CD14-positive monocyte (primary cell): ENCODE measurements around the gene CDK1. TPM values are rescaled to one million over a fixed set of nuclear protein-coding genes. Genes with fewer than 3 reads are reported as not detected.
A peak's percentile ranks its signal among the peaks of the same experiment; 100 is the strongest.

Source experiments
- DNase-seq, 3 donors: peaks; one replicate each; pipeline ENCODE4 v3.0.0-alpha.2; 2011 to 2022
- H2AFZ ChIP-seq: 2 replicates; pipeline ENCODE4 v1.6.0; 2012; ENCODE audit warnings: mild to moderate bottlenecking, low read depth, low read length, inconsistent platforms; ENCODE audit not compliant: insufficient read depth, poor library complexity, severe bottlenecking
- H3K27ac ChIP-seq, 2 donors: 1 replicate in 1 of 2; 2 replicates in 1 of 2; pipeline ENCODE4 v1.5.1; 2012 to 2013; ENCODE audit warnings: low read length in 2 of 2, control low read depth in 1 of 2, inconsistent platforms in 1 of 2, low read depth in 1 of 2, mild to moderate bottlenecking in 1 of 2
- H3K27me3 ChIP-seq, 2 donors: one replicate each; pipeline versions ENCODE4 v1.6.0 to v1.6.1; 2011 to 2013; ENCODE audit warnings: low read length in 2 of 2; ENCODE audit not compliant: control insufficient read depth in 2 of 2, insufficient read depth in 2 of 2
- H3K36me3 ChIP-seq, 2 donors: replicated peaks in 1 of 2; 1 replicate in 1 of 2; 2 replicates in 1 of 2; pipeline versions ENCODE4 v1.5.1 to v1.6.1; 2012 to 2013; ENCODE audit warnings: low read length in 2 of 2, control low read depth in 1 of 2, inconsistent platforms in 1 of 2, mild to moderate bottlenecking in 1 of 2; ENCODE audit not compliant: insufficient read depth in 2 of 2, control insufficient read depth in 1 of 2
- H3K4me1 ChIP-seq, 2 donors: 1 replicate in 1 of 2; 2 replicates in 1 of 2; pipeline versions ENCODE4 v1.5.1 to v1.6.1; 2012 to 2013; ENCODE audit warnings: low read length in 2 of 2, control low read depth in 1 of 2, inconsistent platforms in 1 of 2, mild to moderate bottlenecking in 1 of 2, moderate library complexity in 1 of 2; ENCODE audit not compliant: insufficient read depth in 2 of 2, control insufficient read depth in 1 of 2
- H3K4me2 ChIP-seq: replicated peaks from 2 replicates; pipeline ENCODE3; 2012; ENCODE audit warnings: low read length, moderate library complexity, mild to moderate bottlenecking; ENCODE audit not compliant: poor library complexity, severe bottlenecking; ENCODE audit errors: extremely low read depth
- H3K4me3 ChIP-seq, 3 experiments: fragments of 200-600 bp in 1 of 3; sonication (generic) in 1 of 3; replicated peaks in 1 of 3; 1 replicate in 2 of 3; 2 replicates in 1 of 3; pipeline ENCODE4 v1.5.1; 2011 to 2013; ENCODE audit warnings: low read length in 3 of 3, mild to moderate bottlenecking in 3 of 3, control low read depth in 2 of 3, low read depth in 2 of 3, inconsistent platforms in 1 of 3, moderate library complexity in 1 of 3
- H3K79me2 ChIP-seq: 2 replicates; pipeline ENCODE4 v1.6.0; 2012; ENCODE audit warnings: mild to moderate bottlenecking, control low read depth, inconsistent platforms, low read length, moderate library complexity; ENCODE audit not compliant: insufficient read depth
- H3K9ac ChIP-seq: 2 replicates; pipeline ENCODE4 v1.6.0; 2017; ENCODE audit warnings: low read length, mild to moderate bottlenecking; ENCODE audit not compliant: insufficient read depth, poor library complexity, severe bottlenecking
- H3K9me3 ChIP-seq, 2 donors: replicated peaks in 1 of 2; 1 replicate in 1 of 2; 2 replicates in 1 of 2; pipeline versions ENCODE4 v1.5.1 to v1.6.1; 2012 to 2013; ENCODE audit warnings: low read length in 2 of 2, control low read depth in 1 of 2; ENCODE audit not compliant: control insufficient read depth in 1 of 2, insufficient read depth in 1 of 2
- H4K20me1 ChIP-seq: 2 replicates; pipeline ENCODE4 v1.6.0; 2012; ENCODE audit warnings: mild to moderate bottlenecking, low read length, control low read depth, moderate library complexity; ENCODE audit not compliant: insufficient read depth
- H3K27ac Mint-ChIP-seq, 7 donors: one replicate each; pipeline ENCODE4 v1.8.0; 2020; ENCODE audit warnings: mild to moderate bottlenecking in 7 of 7, mixed read lengths in 7 of 7, moderate library complexity in 6 of 7, inconsistent platforms in 2 of 7
- H3K27me3 Mint-ChIP-seq, 3 donors: one replicate each; pipeline ENCODE4 v1.8.0; 2021 to 2022; ENCODE audit warnings: low read depth in 3 of 3, mild to moderate bottlenecking in 3 of 3, mixed read lengths in 3 of 3, moderate library complexity in 3 of 3, inconsistent platforms in 1 of 3
- H3K36me3 Mint-ChIP-seq, 2 donors: one replicate each; pipeline ENCODE4 v1.8.0; 2020; ENCODE audit warnings: mixed read lengths in 2 of 2, inconsistent platforms in 1 of 2, mild to moderate bottlenecking in 1 of 2
- H3K4me1 Mint-ChIP-seq: one replicate; pipeline ENCODE4 v1.8.0; 2020; ENCODE audit warnings: mild to moderate bottlenecking, mixed read lengths
- H3K4me3 Mint-ChIP-seq, 2 donors: one replicate each; pipeline ENCODE4 v1.8.0; 2020; ENCODE audit warnings: mild to moderate bottlenecking in 2 of 2, mixed read lengths in 2 of 2, moderate library complexity in 1 of 2
- H3K9me3 Mint-ChIP-seq, 7 donors: one replicate each; pipeline ENCODE4 v1.8.0; 2020 to 2022; ENCODE audit warnings: mixed read lengths in 7 of 7, mild to moderate bottlenecking in 6 of 7, moderate library complexity in 6 of 7, inconsistent platforms in 2 of 7
- CTCF ChIP-seq: fragments of 200-600 bp; IDR thresholded peaks from one replicate; pipeline ENCODE4 v1.8.0; 2022; ENCODE audit warnings: antibody characterized with exemption, mild to moderate bottlenecking
- WGBS: methylation state at CpG from one replicate; pipeline ENCODE4 v1.1.5; 2013; ENCODE audit warnings: missing lambda C conversion rate; ENCODE audit not compliant: insufficient coverage; 5-methylcytosine and 5-hydroxymethylcytosine counted together
- intact Hi-C, 2 donors: fragments of 100-400 bp; cut with micrococcal nuclease; formaldehyde crosslinking; loops; one replicate each; pipeline versions ENCODE4 v1.15.0 to v1.15.1; 2023
- polyA plus RNA-seq, 3 donors: library from polyadenylated mRNA; depleted of rRNA in 1 of 3; unstranded in 2 of 3; stranded (reverse) in 1 of 3; fragments of 300-500 nt in 2 of 3; fragments of >200 nt in 1 of 3; fragmentation: Illumina TruSeq in 2 of 3; gene quantifications; 1 replicate in 2 of 3; 2 replicates in 1 of 3; pipeline ENCODE4 v1.2.3, GENCODE V29; 2012 to 2021

The CDK1 gene
- polyA plus RNA-seq, 3 donors, result 0.08 to 0.21 (median 0.09) TPM

DNA sequence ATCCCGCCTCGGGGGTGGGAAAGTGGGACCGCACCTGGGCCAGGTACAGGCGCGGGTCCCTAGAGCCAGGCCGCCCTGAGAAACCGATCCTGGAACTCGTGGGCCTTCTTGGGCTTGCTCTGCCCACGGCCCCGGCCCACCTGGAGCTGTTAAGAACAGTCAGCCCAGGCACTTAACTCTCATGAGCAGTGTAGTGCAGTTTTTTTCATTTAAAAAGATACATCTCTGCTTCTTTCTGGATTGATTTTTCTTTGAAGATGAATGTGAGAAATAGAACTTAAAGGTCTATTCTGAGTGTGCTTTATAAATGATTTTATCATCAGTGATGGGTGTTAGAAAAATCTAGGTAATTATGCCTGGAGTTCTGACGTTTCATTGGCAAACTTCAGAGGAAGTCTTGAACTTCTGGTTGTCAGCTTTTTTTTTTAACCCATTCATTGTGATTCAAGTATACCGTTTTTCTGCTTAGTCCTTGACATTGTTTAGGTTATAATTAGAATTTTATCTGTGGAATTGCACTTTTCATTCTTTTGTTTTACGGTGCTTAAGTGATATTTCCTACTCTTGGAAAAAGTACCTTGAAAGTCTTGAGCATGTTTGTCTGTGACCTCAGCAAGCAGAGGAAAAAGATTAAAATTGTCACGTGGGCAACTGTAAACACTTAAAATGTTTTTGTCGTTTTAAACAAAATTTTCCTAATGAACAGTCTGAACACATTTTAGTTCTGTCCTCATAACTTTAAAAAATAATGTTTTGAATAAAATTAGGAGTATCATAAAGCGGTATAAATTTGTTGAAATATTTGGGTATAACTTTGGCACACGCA is 906 bp downstream of the CDK1 start:
- H3K9me3 ChIP-seq, result no peaks in the 10 kb centered on the region

DNA sequence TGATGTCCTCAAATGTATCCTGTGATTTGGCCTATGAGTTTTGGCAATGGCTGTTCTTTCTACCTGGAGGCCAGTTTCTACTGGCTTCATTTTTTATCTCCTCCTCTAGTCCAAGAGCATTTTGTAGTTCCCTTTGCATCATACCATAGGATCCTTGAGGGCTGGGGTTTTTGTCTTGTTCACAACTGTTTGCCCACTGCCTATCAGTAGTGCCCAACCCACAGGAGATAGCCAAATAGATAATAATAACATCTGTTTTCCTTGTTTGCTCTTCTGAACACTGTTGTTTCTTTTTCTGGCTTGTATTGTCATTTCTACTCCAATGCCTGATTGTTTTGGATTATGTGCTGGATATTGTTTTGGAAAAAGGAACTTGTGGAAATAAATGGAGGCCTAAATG is 3.4 kb downstream of the CDK1 start:
- no peak overlapping the region for H3K4me3 Mint-ChIP-seq
- Histone ChIP-seq H2AFZ (peak overlapping the region; percentile 42), H3K9ac (no peak overlapping the region)

More for the DNA sequence above, 906 bp downstream of the CDK1 start:
- peak overlapping the region; percentile 66 to 95 (median 92) for H3K4me3 ChIP-seq
- H3K9ac ChIP-seq, result peak overlapping the region; percentile 29
- no peak for DNase-seq
- no peak for TF ChIP-seq CTCF
- WGBS, result 0% methylated on average over 8 of the region's 17 CpGs
- H3K36me3 ChIP-seq, result no peaks in the 10 kb centered on the region
- peaks cover 20 to 24% of the 10 kb centered on the region in 2 donors for H3K4me1 ChIP-seq
- peaks cover 0 to 1% (median 0%) of the 10 kb centered on the region in 3 donors for H3K27me3 Mint-ChIP-seq
- H3K27me3 ChIP-seq, result no peaks in the 10 kb centered on the region
- H3K4me1 Mint-ChIP-seq, result peaks cover 31% of the 10 kb centered on the region
- peaks cover 0 to 2% (median 0%) of the 10 kb centered on the region in 7 donors for H3K9me3 Mint-ChIP-seq
- H3K4me3 Mint-ChIP-seq, result peak overlapping the region; percentile 93 to 97
- intact Hi-C loops, result loop anchor here in 1 of 2 donors (10.0 kb wide), 2 partner anchors 114 to 616 kb away; no protein-coding TSS in a partner anchor
- peak overlapping the region in 1 of 2 donors; percentile 6 for H3K27ac ChIP-seq
- H3K4me2 ChIP-seq, result peak overlapping the region; percentile 100
- H2AFZ ChIP-seq, result peak overlapping the region; percentile 87
- H3K79me2 ChIP-seq, result peaks cover 59% of the 10 kb centered on the region
- H4K20me1 ChIP-seq, result no peaks in the 10 kb centered on the region
- peaks cover 4 to 10% of the 10 kb centered on the region in 2 donors for H3K36me3 Mint-ChIP-seq
- peak overlapping the region in 1 of 7 donors; percentile 19 for H3K27ac Mint-ChIP-seq

More for the DNA sequence above, 3.4 kb downstream of the CDK1 start:
- Histone ChIP-seq H3K36me3 (peaks cover 3 to 7% of the 10 kb centered on the region in 2 donors), H3K27ac (peak overlapping the region in 1 of 2 donors; percentile 37), H3K27me3 (no peaks in the 10 kb centered on the region), H3K9me3 (no peaks in the 10 kb centered on the region), H3K4me1 (peaks cover 28 to 33% of the 10 kb centered on the region in 2 donors), H3K4me2 (no peak overlapping the region), H3K79me2 (peaks cover 84% of the 10 kb centered on the region), H3K4me3 (no peak overlapping the region), H4K20me1 (no peaks in the 10 kb centered on the region)
- intact Hi-C loops, result no loop called here
- peaks cover 0 to 3% (median 0%) of the 10 kb centered on the region in 7 donors for H3K9me3 Mint-ChIP-seq
- H3K4me1 Mint-ChIP-seq, result peaks cover 43% of the 10 kb centered on the region
- no peak for TF ChIP-seq CTCF
- peaks cover 0 to 1% (median 0%) of the 10 kb centered on the region in 3 donors for H3K27me3 Mint-ChIP-seq
- H3K27ac Mint-ChIP-seq, result peak overlapping the region in 4 of 7 donors; percentile 48 to 81 (median 63)
- DNase-seq, result no peak
- H3K36me3 Mint-ChIP-seq, result peaks cover 4 to 21% of the 10 kb centered on the region in 2 donors
